ENCODE measurements around the gene CCDC12.

GRCh38 chr3:46901061-46901460, 75.5 kb downstream of the CCDC12 start:
- TF ChIP-seq EZH2 (IDR thresholded peaks at IDR 0.05), result no peak
- TF ChIP-seq POLR2AphosphoS5 (IDR thresholded peaks at IDR 0.05; ENCODE audit: borderline replicate concordance, low read depth, low read length), result no peak

Measured in SK-N-MC (cell line).